KMS-11 (cell line): Measurements from ENCODE around the gene SH3BP4.

Experiments used
- H2AFZ ChIP-seq: fragments of 200-600 bp; sonication (generic); 2 replicates; pipeline ENCODE4 v1.6.1; 2016; ENCODE audit warnings: antibody characterized with exemption, mixed run types, low read depth
- H3K27ac ChIP-seq: fragments of 200-600 bp; sonication (generic); 2 replicates; pipeline ENCODE4 v1.6.1; 2016; ENCODE audit warnings: mild to moderate bottlenecking, mixed run types
- H3K27me3 ChIP-seq: fragments of 200-600 bp; sonication (generic); 2 replicates; pipeline ENCODE4 v1.6.1; 2017; ENCODE audit warnings: mild to moderate bottlenecking, low read depth, mixed run types, moderate library complexity; ENCODE audit not compliant: insufficient read depth
- H3K36me3 ChIP-seq: fragments of 200-600 bp; sonication (generic); 2 replicates; pipeline ENCODE4 v1.6.1; 2017; ENCODE audit warnings: mild to moderate bottlenecking, mixed run types; ENCODE audit not compliant: insufficient read depth
- H3K4me1 ChIP-seq: fragments of 200-600 bp; sonication (generic); 2 replicates; pipeline ENCODE4 v1.6.1; 2016; ENCODE audit warnings: mild to moderate bottlenecking, low read depth, mixed run types; ENCODE audit not compliant: poor library complexity, severe bottlenecking
- H3K4me2 ChIP-seq: fragments of 200-600 bp; sonication (generic); 2 replicates; pipeline ENCODE4 v1.7.0; 2016; ENCODE audit warnings: mild to moderate bottlenecking, mixed run types
- H3K4me3 ChIP-seq: fragments of 200-600 bp; sonication (generic); IDR thresholded peaks from 2 replicates; pipeline ENCODE4 v1.6.1; 2017; ENCODE audit warnings: low read depth, low read length, mixed read lengths; ENCODE audit not compliant: insufficient read depth
- H3K79me2 ChIP-seq: fragments of 200-600 bp; sonication (generic); 2 replicates; pipeline ENCODE4 v1.6.1; 2016; ENCODE audit warnings: low read depth, mixed run types; ENCODE audit not compliant: insufficient read depth
- H3K9ac ChIP-seq: fragments of 200-600 bp; sonication (generic); 2 replicates; pipeline ENCODE4 v1.6.1; 2016; ENCODE audit warnings: mild to moderate bottlenecking, mixed run types
- H4K20me1 ChIP-seq: fragments of 200-600 bp; sonication (generic); 2 replicates; pipeline ENCODE4 v1.6.1; 2016; ENCODE audit warnings: mild to moderate bottlenecking, mixed run types; ENCODE audit not compliant: insufficient read depth
- TF ChIP-seq, protein P1 (sequence below): fragments of 200-600 bp; sonication (generic); conservative IDR thresholded peaks from 2 replicates; pipeline ENCODE4 v1.6.1; 2017; ENCODE audit warnings: low read depth, mild to moderate bottlenecking, antibody characterized with exemption, low read length, moderate library complexity, mixed read lengths

Gene SH3BP4

DNA sequence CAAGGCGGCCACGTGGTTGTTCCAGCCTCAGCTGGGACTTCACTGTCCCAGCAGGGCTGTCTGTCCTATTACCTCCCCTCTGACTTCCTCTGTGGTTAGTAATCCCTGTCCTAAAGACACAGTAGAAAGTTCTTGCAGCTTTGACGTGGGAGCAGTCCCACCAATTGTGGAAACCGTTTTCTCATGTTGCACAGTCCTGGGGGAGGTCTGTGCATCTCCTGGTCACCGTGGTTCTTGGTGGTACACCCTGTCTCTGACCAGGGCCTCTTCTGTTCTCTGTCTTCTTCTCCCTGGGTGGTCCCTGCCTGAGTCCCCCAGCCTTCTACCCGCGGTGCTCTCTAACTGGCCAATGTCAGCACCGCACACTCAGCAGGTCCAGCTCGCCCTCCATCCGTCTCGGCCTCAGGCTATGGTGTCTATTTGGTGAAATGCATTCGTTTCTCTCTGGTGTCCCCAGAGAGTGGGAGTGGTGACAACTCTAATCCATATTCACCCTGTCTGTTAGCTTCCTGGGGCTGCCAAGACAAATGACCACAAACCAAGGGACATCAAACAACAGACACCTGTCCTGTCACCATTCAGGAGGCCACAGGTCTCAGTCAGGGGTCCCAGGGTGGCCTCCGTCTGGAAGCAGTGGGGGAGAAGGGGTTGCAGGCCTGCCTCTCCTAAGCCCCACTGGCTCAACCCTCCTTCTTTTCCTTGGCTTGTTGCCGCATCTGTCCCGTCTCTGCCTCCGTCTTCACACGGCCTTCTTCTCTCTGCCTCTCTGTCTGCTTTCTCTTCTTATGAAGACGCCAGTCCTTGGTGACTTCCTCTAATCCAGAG lies 99.8 kb downstream of the SH3BP4 start:
- Histone ChIP-seq H3K9ac (no peak overlapping the region), H3K79me2 (no peaks in the 10 kb centered on the region), H3K36me3 (no peaks in the 10 kb centered on the region), H4K20me1 (no peaks in the 10 kb centered on the region), H3K4me2 (no peak overlapping the region), H2AFZ (no peak overlapping the region), H3K4me1 (no peaks in the 10 kb centered on the region), H3K27ac (no peak overlapping the region), H3K27me3 (no peaks in the 10 kb centered on the region), H3K4me3 (no peak overlapping the region)
- TF ChIP-seq, protein P1, sequence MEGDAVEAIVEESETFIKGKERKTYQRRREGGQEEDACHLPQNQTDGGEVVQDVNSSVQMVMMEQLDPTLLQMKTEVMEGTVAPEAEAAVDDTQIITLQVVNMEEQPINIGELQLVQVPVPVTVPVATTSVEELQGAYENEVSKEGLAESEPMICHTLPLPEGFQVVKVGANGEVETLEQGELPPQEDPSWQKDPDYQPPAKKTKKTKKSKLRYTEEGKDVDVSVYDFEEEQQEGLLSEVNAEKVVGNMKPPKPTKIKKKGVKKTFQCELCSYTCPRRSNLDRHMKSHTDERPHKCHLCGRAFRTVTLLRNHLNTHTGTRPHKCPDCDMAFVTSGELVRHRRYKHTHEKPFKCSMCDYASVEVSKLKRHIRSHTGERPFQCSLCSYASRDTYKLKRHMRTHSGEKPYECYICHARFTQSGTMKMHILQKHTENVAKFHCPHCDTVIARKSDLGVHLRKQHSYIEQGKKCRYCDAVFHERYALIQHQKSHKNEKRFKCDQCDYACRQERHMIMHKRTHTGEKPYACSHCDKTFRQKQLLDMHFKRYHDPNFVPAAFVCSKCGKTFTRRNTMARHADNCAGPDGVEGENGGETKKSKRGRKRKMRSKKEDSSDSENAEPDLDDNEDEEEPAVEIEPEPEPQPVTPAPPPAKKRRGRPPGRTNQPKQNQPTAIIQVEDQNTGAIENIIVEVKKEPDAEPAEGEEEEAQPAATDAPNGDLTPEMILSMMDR = no peak

DNA sequence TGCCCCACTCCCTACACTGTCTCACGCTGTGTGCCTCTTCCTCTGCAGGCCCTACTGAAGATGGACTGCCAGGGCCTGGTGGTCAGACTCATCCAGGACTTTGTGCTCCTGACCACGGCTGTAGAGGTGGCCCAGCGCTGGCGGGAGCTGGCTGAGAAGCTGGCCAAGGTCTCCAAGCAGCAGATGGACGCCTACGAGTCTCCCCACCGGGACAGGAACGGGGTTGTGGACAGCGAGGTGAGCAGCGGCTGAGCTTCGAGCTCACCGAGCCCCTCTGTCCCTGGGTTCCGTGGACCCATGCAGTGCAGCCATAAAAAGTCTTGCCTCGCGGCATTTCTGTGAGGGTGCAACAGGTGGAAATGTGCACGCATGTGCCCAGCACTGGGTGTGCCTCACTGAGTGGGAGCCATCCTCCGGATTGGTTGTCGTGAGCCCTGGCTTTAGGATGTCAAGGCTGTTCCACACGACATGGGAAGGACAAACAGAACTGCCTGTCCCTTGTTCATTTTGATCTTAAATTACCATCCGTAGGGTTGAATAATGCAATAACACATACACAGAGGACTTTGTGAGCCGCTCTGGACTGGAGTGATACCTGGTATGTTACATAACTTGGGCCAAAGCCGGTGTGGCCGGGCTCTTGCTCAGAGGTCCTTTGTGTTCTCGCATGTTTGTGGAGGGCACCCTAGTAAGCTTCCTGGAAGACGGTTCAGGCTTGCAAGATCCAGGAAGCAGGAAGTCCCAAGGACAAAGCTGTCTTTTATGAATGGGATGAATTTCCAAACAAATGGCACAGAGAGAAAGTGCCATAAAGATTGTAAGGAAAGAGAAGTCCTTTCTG lies 100.9 kb downstream of the SH3BP4 start:
- Histone ChIP-seq H4K20me1 (no peaks in the 10 kb centered on the region), H3K36me3 (no peaks in the 10 kb centered on the region), H3K4me2 (no peak overlapping the region), H3K79me2 (no peaks in the 10 kb centered on the region), H3K4me3 (no peak overlapping the region), H2AFZ (no peak overlapping the region), H3K9ac (no peak overlapping the region), H3K4me1 (no peaks in the 10 kb centered on the region), H3K27ac (no peak overlapping the region), H3K27me3 (no peaks in the 10 kb centered on the region)
- TF ChIP-seq, protein P1 = no peak

DNA sequence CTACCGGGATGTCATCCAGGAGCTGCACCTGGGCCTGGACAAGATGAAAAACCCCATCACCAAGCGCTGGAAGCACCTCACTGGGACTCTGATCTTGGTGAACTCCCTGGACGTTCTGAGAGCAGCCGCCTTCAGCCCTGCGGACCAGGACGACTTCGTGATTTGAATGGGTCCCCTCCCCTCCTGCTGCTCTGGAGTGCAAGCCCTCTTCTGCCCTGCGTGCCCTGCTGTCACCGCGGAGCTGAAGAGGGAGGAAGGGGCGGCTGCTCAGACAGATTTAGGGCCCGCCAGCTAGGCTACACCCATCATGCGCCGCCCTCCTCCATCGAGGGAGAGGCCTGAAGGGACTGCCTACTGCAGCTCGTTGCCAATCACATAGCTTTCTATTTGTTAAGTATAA lies 101.8 kb downstream of the SH3BP4 start:
- Histone ChIP-seq H2AFZ (no peak overlapping the region), H3K4me1 (no peaks in the 10 kb centered on the region), H3K27me3 (no peaks in the 10 kb centered on the region), H3K36me3 (no peaks in the 10 kb centered on the region), H4K20me1 (no peaks in the 10 kb centered on the region), H3K27ac (no peak overlapping the region), H3K9ac (no peak overlapping the region), H3K4me3 (no peak overlapping the region), H3K4me2 (no peak overlapping the region), H3K79me2 (no peaks in the 10 kb centered on the region)
- TF ChIP-seq, protein P1 = no peak

DNA sequence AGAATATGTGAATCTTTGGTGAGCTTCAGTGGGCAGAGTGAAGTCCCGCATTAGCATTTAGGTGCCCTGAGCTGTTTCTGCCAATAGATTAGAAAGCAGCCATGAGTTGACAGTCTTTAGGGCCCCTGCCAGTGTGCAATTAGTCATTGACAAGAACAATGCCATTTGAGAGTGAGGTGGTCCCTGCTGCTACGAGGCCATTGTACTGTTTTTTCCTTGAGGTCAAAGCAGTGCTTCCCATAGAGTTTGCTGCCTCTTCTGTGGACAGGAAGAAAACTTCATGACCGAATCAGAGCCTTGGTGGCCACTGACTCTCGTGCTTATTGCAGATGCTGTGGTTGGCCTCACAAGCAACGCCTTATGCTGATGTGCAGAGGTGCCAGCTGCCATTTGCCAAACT lies 102.7 kb downstream of the SH3BP4 start:
- no peaks in the 10 kb centered on the region for H3K36me3 ChIP-seq
- H3K79me2 ChIP-seq = no peaks in the 10 kb centered on the region
- no peaks in the 10 kb centered on the region for H3K4me1 ChIP-seq
- H4K20me1 ChIP-seq = no peaks in the 10 kb centered on the region
- H2AFZ ChIP-seq = no peak overlapping the region
- H3K27ac ChIP-seq = no peak overlapping the region
- H3K4me2 ChIP-seq = no peak overlapping the region
- no peaks in the 10 kb centered on the region for H3K27me3 ChIP-seq
- TF ChIP-seq, protein P1 = no peak
- H3K9ac ChIP-seq = no peak overlapping the region
- H3K4me3 ChIP-seq = no peak overlapping the region
